NCI-H2196 (cell line): ENCODE results near the gene CNKSR3.

Experiments used
- DNase-seq: peaks from one replicate; lab custom pipeline; 2025; ENCODE audit not compliant: unreplicated experiment; lab: John Stamatoyannopoulos, UW

Gene CNKSR3

GRCh38 chr6:154458565-154459470 is 51.7 kb downstream of the CNKSR3 start:
- no peak for DNase-seq

GRCh38 chr6:154457881-154458284 is 52.6 kb downstream of the CNKSR3 start:
- DNase-seq = peak; percentile 85

- DNase-seq = no peak
These were observed 53.3 kb downstream of the CNKSR3 start for GRCh38 chr6:154457046-154457713.

- no peak for DNase-seq
These were observed 57.2 kb downstream of the CNKSR3 start for GRCh38 chr6:154453329-154453728.

GRCh38 chr6:154450498-154450897 is 60.0 kb downstream of the CNKSR3 start:
- peak; percentile 28 for DNase-seq

GRCh38 chr6:154448448-154449096 is 61.9 kb downstream of the CNKSR3 start:
- peak; percentile 53 for DNase-seq

GRCh38 chr6:154447954-154448353 is 62.5 kb downstream of the CNKSR3 start:
- DNase-seq = peak; percentile 65

- DNase-seq = no peak
These were observed 63.5 kb downstream of the CNKSR3 start for GRCh38 chr6:154446984-154447383.

GRCh38 chr6:154445417-154445816 is 65.1 kb downstream of the CNKSR3 start:
- no peak for DNase-seq

GRCh38 chr6:154441995-154442310 is 68.5 kb downstream of the CNKSR3 start:
- DNase-seq = no peak

- no peak for DNase-seq
These were observed 70.0 kb downstream of the CNKSR3 start for GRCh38 chr6:154440422-154441043.

- DNase-seq = no peak
These were observed 70.5 kb downstream of the CNKSR3 start for GRCh38 chr6:154440022-154440421.

- DNase-seq = no peak
These were observed 71.5 kb downstream of the CNKSR3 start for GRCh38 chr6:154438882-154439415.

- DNase-seq = no peak
These were observed 75.0 kb downstream of the CNKSR3 start for GRCh38 chr6:154435400-154435945.

GRCh38 chr6:154434662-154435061 is 75.8 kb downstream of the CNKSR3 start:
- DNase-seq = no peak

GRCh38 chr6:154433477-154434241 is 76.8 kb downstream of the CNKSR3 start:
- no peak for DNase-seq

GRCh38 chr6:154432533-154433476 is 77.7 kb downstream of the CNKSR3 start:
- DNase-seq = no peak

GRCh38 chr6:154430481-154430919 is 80.0 kb downstream of the CNKSR3 start:
- no peak for DNase-seq

- DNase-seq = no peak
These were observed 80.8 kb downstream of the CNKSR3 start for GRCh38 chr6:154429711-154430110.
